ENCODE data around the gene WDR54. TPM values are rescaled to one million over a fixed set of nuclear protein-coding genes. Genes with fewer than 3 reads are reported as not detected.
A peak's percentile ranks its signal among the peaks of the same experiment; 100 is the strongest.

Gene WDR54
- polyA plus RNA-seq, 1 of the 3 experiments (the other 2 are of a cell fraction) = 61.6 TPM

DNA sequence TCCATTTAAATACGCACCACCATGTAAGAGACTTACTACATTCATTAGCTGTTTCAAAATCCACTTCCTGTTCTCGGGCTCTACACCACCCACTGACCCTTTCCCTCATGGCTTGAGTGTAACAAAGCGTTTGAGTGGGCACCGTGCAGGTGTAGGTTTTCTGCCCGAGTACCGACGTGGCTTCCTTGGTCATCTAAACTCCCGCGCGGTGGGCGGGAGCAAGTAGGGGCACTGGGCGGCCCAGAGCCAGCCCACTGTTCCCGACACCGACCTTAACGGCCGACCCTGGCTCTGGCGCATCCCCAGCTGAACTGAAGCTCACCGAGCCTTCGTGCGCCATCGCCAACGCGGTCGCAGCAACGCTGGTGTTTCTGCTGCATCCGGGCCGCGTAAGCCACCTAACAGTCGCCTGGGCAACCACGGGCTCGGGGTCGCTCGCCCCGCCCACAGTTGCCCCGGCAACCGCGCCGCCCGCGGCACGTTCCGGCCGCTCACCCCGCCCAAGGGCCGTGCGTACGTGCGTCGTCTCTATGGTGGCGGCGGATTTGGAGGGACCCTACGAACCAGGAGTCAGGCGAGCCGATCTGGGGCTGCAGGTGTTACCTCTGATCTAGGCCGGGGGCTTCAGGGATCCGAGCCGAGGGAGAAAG is at the start of gene WDR54, which contains the start of gene C2orf81 (continued):
- TF ChIP-seq, protein P1, sequence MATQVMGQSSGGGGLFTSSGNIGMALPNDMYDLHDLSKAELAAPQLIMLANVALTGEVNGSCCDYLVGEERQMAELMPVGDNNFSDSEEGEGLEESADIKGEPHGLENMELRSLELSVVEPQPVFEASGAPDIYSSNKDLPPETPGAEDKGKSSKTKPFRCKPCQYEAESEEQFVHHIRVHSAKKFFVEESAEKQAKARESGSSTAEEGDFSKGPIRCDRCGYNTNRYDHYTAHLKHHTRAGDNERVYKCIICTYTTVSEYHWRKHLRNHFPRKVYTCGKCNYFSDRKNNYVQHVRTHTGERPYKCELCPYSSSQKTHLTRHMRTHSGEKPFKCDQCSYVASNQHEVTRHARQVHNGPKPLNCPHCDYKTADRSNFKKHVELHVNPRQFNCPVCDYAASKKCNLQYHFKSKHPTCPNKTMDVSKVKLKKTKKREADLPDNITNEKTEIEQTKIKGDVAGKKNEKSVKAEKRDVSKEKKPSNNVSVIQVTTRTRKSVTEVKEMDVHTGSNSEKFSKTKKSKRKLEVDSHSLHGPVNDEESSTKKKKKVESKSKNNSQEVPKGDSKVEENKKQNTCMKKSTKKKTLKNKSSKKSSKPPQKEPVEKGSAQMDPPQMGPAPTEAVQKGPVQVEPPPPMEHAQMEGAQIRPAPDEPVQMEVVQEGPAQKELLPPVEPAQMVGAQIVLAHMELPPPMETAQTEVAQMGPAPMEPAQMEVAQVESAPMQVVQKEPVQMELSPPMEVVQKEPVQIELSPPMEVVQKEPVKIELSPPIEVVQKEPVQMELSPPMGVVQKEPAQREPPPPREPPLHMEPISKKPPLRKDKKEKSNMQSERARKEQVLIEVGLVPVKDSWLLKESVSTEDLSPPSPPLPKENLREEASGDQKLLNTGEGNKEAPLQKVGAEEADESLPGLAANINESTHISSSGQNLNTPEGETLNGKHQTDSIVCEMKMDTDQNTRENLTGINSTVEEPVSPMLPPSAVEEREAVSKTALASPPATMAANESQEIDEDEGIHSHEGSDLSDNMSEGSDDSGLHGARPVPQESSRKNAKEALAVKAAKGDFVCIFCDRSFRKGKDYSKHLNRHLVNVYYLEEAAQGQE (IDR thresholded peaks at IDR 0.05; ENCODE audit: low read depth, low read length) = peak; percentile 8; the same call in 1 of the 2 replicates
- TF ChIP-seq, protein P2, sequence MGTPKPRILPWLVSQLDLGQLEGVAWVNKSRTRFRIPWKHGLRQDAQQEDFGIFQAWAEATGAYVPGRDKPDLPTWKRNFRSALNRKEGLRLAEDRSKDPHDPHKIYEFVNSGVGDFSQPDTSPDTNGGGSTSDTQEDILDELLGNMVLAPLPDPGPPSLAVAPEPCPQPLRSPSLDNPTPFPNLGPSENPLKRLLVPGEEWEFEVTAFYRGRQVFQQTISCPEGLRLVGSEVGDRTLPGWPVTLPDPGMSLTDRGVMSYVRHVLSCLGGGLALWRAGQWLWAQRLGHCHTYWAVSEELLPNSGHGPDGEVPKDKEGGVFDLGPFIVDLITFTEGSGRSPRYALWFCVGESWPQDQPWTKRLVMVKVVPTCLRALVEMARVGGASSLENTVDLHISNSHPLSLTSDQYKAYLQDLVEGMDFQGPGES (IDR thresholded peaks at IDR 0.05; ENCODE audit: low read depth, low read length) = no peak
- no peak for TF ChIP-seq NFIC (IDR thresholded peaks at IDR 0.05; ENCODE audit: borderline replicate concordance)
- TF ChIP-seq, protein P3, sequence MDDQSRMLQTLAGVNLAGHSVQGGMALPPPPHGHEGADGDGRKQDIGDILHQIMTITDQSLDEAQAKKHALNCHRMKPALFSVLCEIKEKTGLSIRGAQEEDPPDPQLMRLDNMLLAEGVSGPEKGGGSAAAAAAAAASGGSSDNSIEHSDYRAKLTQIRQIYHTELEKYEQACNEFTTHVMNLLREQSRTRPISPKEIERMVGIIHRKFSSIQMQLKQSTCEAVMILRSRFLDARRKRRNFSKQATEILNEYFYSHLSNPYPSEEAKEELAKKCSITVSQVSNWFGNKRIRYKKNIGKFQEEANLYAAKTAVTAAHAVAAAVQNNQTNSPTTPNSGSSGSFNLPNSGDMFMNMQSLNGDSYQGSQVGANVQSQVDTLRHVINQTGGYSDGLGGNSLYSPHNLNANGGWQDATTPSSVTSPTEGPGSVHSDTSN (IDR thresholded peaks at IDR 0.05) = no peak

DNA sequence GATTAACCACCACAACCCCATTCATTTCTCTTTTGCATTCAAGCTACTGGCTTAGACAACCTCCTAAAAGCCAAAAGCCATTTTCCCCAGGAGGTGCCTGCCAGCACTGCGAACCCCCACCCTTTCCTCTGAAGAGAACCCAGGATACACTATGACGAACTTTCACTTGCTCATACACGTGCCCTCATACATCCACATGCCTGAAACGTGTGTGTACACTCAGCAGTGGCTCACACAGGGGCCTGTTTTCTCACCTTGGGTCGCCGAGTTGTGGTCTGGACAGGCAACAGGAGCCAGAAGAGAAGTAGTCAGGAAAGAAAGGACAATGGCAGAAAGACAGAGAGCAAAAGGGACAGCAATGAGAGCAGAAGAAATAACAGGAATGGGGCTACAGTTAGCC is 48.9 kb upstream of the WDR54 start:
- TF ChIP-seq, protein P1 (IDR thresholded peaks at IDR 0.05; ENCODE audit: low read depth, low read length) = no peak
- TF ChIP-seq SMC3 (IDR thresholded peaks at IDR 0.05; ENCODE audit: low read depth, low read length) (no peak), MXI1 (IDR thresholded peaks at IDR 0.05; ENCODE audit: low read depth, low read length) (no peak), TEAD4 (IDR thresholded peaks at IDR 0.05; ENCODE audit: borderline replicate concordance, insufficient read depth) (no peak), EZH2phosphoT487 (IDR thresholded peaks at IDR 0.05; ENCODE audit: borderline replicate concordance, low read depth) (no peak)
- Histone ChIP-seq H3K4me1 (ENCODE audit: control insufficient read depth in 1 of 2, insufficient read depth in 2 of 2, low read depth in 1 of 2, low read length in 1 of 2) (peaks cover 4 to 22% of the 10 kb centered on the region in 2 experiments; a peak in 2 of 4 replicates), H3K27me3 (ENCODE audit: insufficient read depth) (no peaks in the 10 kb centered on the region), H3K79me2 (ENCODE audit: insufficient read depth) (peaks cover 15% of the 10 kb centered on the region; the same call in 1 of the 2 replicates), H3K36me3 (replicated peaks in 1 of 2; ENCODE audit: control insufficient read depth in 1 of 2, insufficient read depth in 2 of 2, low read length in 1 of 2) (peaks cover 10 to 56% of the 10 kb centered on the region in 2 experiments), H3K27ac (ENCODE audit: low read depth in 2 of 2, low read length in 1 of 2) (no peak overlapping the region), H4K20me1 (ENCODE audit: insufficient read depth) (0 out of 2 replicates have a peak, but pooled peaks cover 2% of the 10 kb centered on the region), H3K9me3 (no peaks in the 10 kb centered on the region), H3K4me2 (no peak overlapping the region), H3K9me2 (no peaks in the 10 kb centered on the region), H2AFZ (ENCODE audit: low read depth) (no peak overlapping the region), H3K4me3 (ENCODE audit: low read depth in 2 of 2, low read length in 1 of 2) (no peak overlapping the region), H3K9ac (no peak overlapping the region), H3F3A (replicated peaks; ENCODE audit: insufficient read depth) (no peaks in the 10 kb centered on the region)
- ChIA-PET POLR2A (no interaction called here), CTCF (interaction anchor here (1.9 kb wide), 1 partner anchor 19 kb away, joined by 8 read pairs; no protein-coding TSS in a partner anchor)
- DNase-seq = no peak
- 97% methylated on average over 6 of the region's 6 CpGs for WGBS (ENCODE audit: low lambda C conversion rate)
